ENCODE data around the gene PSKH1.
A peak's percentile ranks its signal among the peaks of the same experiment; 100 is the strongest.

The PSKH1 gene

DNA sequence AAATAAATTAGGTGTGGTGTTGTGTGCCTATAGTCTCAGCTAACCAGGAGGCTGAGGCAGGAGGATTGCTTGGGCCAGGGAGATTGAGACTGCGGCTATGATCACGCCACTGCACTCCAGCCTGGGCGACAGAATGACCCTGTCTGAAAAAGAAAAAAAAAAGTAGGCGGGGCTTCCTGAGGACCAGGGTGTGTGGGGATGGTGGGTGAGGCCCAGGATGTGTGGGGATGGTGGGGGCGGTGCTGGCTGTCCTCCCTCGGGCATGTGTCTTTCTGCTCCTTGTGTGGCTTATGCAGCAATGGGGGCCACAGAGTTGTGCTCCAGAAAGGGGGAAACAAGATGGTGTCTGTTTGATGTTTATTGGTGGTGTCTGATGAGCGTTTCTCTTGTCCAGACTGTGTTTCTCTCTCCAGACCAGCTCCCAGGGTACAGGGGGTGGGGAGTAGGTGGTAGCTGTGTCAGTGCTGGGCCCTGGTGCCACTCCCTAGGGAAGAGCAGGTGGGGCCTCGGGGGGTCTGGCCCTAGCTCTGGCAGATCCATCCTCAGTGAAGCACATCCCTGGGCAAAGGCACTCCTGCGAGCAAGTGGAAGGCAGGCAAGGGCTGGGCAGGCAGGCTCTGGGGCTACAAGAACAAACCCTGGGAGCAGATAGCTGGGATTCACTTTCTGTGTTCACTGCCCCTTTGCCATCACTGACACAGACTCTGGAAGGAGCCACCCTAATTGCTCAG, 48.6 kb downstream of the PSKH1 start:
- no peak for DNase-seq (ENCODE audit: low spot score)

- no peak for DNase-seq (ENCODE audit: low spot score)
Observed at GRCh38 chr16:67942200-67942509, 49.1 kb downstream of the PSKH1 start.

DNA sequence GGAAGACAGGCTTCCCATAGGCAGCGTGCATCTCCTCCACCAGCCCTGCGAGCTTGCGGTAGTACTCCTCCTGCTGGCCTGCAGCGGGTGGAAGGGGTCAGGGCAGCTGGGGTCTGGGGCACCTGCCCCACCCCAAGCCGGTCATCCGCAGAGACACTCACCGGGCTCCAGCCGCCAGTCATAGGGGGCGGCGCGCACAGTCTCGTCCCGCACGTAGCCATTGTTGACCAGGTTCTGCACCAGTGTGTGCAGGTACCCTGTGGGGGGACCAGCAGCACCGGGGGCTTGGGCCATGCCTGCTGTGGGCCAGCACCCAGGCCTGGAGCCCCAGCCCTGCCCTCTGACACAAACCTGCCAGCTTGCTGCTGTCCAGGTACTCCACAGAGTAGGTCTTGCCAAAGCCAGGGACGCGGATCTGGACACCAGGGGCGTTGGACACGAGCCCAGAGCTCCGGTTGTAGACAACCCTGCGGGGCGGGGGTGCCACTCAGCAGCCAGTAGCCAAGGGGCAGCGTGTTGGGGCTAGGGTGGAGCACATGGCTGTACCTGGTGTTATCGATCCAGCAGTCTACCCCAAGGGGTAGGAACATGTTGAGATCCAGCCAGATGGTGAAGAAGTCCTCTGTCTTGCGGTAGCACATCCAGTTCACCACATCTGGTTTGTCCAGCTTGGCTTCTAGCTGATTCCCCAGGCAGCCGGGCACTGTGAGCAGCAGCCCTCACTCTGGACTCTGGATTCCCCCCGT, 49.6 kb downstream of the PSKH1 start:
- DNase-seq (ENCODE audit: low spot score), result no peak

DNA sequence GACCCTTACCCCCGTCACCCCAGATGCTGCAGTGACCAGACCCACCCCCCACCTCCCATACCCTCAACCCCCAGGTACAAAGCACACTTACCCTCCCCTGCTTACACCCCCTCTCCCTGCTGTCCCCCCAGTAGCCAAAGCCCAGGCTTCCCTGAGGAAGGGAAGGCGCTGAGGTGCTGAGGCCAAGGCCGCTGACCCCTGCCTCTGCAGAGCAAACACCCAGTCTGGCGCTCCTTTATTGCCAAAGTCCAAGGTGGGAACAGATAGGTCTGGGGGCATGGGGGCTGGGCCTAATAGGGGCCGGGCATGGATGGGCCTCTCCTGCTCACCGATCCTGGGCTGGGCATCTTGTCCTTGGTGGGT, 50.2 kb downstream of the PSKH1 start:
- DNase-seq (ENCODE audit: low spot score), result no peak

- no peak for DNase-seq (ENCODE audit: low spot score)
Observed at GRCh38 chr16:67943619-67944504, 50.8 kb downstream of the PSKH1 start, which contains the start of gene LCAT. Gene LCAT (minus strand): TSS chr16:67944120. CDS start chr16:67944101, 19 bp downstream.

GRCh38 chr16:67944690-67945391, 51.8 kb downstream of the PSKH1 start:
- no peak for DNase-seq (ENCODE audit: low spot score)

- no peak for DNase-seq (ENCODE audit: low spot score)
Observed at GRCh38 chr16:67945392-67945933, 52.4 kb downstream of the PSKH1 start.

DNA sequence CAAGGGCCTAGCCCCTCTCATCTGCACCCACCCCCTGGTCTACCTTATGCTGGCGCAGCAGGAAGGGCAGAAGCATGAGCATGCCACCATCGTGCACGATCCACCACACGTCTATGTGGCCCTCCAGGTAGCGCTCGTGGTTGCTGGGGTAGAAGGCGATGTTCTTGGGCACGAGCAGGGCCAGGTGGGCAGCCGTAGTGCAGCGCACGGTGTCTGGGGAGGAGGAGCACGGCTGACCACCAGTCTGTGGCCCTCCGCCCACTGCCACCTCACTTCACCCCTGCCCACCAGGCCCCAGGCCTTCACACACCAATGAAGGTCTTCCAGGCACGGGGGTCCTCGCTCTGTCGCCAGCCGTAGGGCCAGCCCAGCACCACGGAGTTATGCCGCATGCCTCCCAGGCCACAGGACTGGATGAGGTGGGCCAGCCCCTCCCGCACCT, 53.1 kb downstream of the PSKH1 start:
- no peak for DNase-seq (ENCODE audit: low spot score)

- DNase-seq (ENCODE audit: low spot score), result no peak
Observed at GRCh38 chr16:67946966-67947558, 54.0 kb downstream of the PSKH1 start.

GRCh38 chr16:67948015-67948414, 55.0 kb downstream of the PSKH1 start:
- DNase-seq (ENCODE audit: low spot score), result no peak

- DNase-seq (ENCODE audit: low spot score), result no peak
Observed at GRCh38 chr16:67949645-67950044, 56.6 kb downstream of the PSKH1 start.

- no peak for DNase-seq (ENCODE audit: low spot score)
Observed at GRCh38 chr16:67950335-67950843, 57.3 kb downstream of the PSKH1 start.

DNA sequence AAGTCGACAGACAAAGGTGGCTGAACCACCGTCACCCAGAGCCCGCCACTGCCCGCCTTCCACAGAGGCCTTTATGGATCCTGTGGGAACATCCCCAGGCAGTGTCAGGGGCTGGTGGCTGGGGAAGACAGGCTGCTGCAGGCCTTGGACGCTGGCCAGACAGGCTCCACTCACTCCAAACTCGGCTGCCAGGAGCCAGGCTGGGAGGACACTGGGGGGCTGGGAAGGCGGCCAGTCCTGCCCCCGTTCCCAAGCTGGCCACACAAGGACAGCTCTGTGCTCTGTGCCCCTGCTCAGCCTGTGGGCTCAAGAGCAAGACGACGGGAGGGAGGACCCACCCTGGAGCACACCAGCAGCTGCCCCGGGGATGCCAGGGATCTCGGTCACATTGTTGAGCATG, 58.4 kb downstream of the PSKH1 start:
- DNase-seq (ENCODE audit: low spot score), result no peak

DNA sequence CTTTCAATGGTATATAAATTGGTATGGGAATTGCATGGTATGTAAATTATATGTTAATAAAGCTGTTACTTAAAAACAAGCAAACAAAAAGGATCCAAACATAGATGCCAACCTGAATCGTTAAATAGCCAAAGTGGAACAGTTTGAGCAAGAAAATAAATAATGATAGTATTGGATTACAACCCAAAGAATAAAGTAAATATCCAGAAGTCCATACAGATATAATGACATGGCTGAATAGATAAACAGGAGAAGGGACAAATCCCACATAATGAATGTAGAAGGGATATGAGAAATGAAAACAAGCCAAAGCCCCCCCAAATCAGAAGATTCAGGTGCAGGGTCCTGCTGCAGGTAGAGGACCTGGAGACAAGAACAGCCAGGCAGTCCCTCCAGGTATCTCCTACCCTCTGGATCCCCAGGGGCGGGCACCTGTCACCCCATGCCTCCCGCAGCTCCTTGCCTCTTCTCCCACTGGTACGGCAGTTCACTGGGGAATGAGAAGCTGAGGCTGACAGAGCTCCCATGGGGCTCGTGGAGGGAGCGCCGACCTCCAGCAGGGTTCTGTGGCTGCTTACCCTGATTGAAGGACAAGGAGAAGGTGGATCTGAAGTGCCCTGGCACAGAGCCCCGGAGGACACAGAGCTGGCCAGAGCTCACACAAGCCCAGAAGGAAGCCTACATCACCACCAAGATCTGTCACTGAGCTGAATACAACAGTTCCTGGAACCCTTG, 60.8 kb downstream of the PSKH1 start:
- no peak for DNase-seq (ENCODE audit: low spot score)

DNA sequence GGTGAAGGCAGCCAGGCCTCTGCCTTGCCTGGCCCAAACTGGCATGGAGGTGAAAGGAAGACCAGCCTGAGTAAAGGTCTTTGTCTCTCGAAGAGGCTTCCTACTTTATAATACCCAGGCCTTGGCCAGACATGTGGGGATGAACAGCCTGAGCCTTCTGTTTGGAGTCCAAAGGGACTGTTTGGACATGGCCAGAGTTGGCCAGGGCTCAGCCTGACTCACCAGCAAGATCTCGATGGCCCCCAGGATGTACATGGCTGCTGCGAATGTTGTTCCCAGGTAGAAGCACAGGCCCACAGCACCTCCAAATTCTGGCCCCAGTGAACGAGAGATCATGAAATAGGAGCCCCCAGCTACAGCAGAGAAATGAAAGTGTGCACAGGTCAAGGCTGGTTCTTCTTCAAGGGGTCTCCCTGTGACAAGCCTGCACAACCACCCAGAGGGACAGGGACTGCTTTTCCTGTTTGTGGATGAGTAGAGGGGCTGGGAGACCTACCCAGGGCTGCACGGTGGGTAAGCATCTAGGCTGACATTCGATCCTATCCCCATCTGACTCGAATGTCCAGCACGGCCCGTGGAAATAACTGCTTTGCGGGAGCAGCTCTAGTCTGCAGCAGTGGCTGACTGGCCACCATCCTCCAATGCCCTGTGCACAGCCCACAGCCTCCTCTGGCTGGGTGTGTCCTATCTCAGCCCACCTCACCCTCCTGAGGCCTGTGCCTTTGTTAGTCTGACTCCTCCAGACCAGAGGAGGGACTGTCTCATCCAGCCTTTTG, 61.6 kb downstream of the PSKH1 start:
- DNase-seq (ENCODE audit: low spot score), result no peak

DNA sequence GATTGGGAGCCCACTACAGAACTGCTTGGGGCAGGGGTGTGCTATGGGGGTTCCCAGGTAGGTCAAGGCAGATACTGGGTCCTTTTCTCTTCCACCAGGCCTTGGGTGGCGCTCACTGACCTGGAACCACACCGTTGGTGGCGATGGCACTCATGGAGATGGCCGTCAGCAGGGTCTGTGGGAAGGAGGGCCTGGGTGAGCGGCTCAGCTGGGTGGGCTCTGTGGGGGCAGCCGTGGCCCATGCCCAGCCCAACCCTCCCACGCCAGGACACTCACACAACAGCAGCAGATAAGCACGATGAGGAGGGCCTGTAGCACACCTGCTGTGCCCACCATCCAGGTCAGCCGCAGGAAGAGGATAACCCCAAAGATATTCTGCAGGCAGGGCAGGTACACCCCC, 64.6 kb downstream of the PSKH1 start:
- DNase-seq (ENCODE audit: low spot score), result no peak

DNA sequence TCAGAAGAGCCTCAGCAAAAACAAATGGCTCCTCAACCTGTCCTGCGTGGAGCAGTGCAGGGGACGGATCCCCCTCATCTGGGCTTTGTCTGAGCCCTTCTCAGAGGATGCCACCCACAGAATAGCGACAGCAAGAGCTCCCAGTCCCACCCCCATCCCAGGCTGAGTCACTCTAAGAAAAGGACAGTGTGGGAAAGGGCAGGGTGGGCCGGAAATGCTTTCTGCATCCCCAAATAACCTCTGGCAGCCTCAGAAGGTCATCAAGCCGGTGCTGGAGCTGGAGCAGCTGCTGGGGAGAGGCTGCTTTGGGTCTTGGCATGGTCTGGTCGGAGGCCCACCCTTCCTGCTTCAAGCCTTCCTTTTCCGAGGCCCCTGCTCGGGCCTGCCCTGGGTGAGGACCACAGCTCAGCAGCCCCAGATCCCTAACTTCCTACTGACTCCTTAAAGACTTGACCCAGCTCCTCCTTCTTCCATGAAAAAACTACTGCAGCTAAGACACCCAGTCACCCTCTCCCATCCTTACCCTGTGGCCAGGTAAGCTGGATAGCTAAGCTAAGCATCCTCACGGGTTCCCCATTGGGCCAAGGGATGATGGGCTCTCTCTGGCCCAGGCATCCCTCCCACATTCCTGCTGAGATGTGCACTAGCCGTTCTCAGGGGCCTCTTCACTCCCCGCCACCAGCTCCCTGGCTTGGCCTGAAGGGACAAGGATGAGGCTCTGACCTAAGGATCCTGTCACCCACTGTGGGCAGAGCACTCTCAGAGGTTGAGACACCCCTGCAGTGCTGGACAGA, 66.7 kb downstream of the PSKH1 start:
- DNase-seq (ENCODE audit: low spot score), result peak; percentile 49

DNA sequence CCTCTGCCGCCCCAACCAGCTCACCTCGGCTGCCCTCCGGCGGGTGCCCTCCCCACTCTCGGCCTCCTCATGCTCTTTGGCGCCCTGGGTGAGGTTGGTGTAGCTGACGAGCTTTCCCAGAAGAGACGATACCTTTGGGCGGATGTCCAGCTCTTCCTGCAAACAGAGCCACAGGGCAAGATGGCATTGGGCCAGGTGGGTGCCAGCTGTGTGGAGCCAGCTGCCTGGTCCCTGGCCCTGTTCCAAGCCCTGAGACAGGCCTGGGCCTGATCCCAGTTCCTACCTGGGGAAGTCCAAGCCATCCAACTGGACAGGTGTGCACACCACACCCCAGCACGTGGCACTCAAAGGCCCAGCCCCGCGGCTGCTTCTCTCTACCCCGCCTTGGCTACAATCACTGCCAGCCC, 68.5 kb downstream of the PSKH1 start:
- no peak for DNase-seq (ENCODE audit: low spot score)

GRCh38 chr16:67962135-67962534, 69.1 kb downstream of the PSKH1 start:
- no peak for DNase-seq (ENCODE audit: low spot score)

All from COLO829 (cell line).